ENCODE results near the gene FBXO8.

DNA sequence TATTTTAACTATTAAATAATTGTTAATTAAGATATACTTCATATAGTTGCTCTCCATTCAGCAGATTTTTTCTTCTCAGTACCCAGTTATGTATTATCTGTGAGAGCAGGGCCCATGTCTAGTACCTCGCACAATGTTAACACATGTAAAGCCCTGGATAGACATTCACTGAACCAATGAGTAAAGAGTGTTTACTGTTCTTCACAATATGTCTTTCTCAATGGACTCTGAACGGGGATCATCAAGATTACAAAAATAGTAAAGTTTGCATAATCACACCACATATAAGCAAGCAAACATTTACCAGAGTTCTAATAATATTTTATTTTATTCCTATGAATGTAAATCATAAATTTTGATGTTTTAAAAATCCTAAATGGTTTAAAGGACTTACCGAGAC, 47.1 kb downstream of the FBXO8 start:
- TF ChIP-seq NFYB (CRISPR knock-in tag; conservative IDR thresholded peaks at IDR 0.05; ENCODE audit: low read depth) (no peak), SMAD3 (CRISPR knock-in tag; IDR thresholded peaks at IDR 0.05; ENCODE audit: borderline replicate concordance) (no peak), ESRRA (CRISPR knock-in tag; IDR thresholded peaks at IDR 0.05; ENCODE audit: borderline replicate concordance) (no peak), IRF2 (CRISPR knock-in tag; IDR thresholded peaks at IDR 0.05; ENCODE audit: borderline replicate concordance, low read depth) (no peak), NR3C1 (CRISPR knock-in tag; conservative IDR thresholded peaks at IDR 0.05; ENCODE audit: low read depth) (no peak), RORB (CRISPR knock-in tag; IDR thresholded peaks at IDR 0.05) (no peak), FOXJ3 (CRISPR knock-in tag; IDR thresholded peaks at IDR 0.05; ENCODE audit: borderline replicate concordance) (no peak)
- TF ChIP-seq, protein P1, sequence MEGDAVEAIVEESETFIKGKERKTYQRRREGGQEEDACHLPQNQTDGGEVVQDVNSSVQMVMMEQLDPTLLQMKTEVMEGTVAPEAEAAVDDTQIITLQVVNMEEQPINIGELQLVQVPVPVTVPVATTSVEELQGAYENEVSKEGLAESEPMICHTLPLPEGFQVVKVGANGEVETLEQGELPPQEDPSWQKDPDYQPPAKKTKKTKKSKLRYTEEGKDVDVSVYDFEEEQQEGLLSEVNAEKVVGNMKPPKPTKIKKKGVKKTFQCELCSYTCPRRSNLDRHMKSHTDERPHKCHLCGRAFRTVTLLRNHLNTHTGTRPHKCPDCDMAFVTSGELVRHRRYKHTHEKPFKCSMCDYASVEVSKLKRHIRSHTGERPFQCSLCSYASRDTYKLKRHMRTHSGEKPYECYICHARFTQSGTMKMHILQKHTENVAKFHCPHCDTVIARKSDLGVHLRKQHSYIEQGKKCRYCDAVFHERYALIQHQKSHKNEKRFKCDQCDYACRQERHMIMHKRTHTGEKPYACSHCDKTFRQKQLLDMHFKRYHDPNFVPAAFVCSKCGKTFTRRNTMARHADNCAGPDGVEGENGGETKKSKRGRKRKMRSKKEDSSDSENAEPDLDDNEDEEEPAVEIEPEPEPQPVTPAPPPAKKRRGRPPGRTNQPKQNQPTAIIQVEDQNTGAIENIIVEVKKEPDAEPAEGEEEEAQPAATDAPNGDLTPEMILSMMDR (IDR thresholded peaks at IDR 0.05) = no peak
- TF ChIP-seq, protein P2, sequence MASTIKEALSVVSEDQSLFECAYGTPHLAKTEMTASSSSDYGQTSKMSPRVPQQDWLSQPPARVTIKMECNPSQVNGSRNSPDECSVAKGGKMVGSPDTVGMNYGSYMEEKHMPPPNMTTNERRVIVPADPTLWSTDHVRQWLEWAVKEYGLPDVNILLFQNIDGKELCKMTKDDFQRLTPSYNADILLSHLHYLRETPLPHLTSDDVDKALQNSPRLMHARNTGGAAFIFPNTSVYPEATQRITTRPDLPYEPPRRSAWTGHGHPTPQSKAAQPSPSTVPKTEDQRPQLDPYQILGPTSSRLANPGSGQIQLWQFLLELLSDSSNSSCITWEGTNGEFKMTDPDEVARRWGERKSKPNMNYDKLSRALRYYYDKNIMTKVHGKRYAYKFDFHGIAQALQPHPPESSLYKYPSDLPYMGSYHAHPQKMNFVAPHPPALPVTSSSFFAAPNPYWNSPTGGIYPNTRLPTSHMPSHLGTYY (CRISPR knock-in tag; IDR thresholded peaks at IDR 0.05) = no peak
- TF ChIP-seq, protein P3, sequence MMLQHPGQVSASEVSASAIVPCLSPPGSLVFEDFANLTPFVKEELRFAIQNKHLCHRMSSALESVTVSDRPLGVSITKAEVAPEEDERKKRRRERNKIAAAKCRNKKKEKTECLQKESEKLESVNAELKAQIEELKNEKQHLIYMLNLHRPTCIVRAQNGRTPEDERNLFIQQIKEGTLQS (CRISPR knock-in tag; conservative IDR thresholded peaks at IDR 0.05) = no peak
- TF ChIP-seq, protein P4, sequence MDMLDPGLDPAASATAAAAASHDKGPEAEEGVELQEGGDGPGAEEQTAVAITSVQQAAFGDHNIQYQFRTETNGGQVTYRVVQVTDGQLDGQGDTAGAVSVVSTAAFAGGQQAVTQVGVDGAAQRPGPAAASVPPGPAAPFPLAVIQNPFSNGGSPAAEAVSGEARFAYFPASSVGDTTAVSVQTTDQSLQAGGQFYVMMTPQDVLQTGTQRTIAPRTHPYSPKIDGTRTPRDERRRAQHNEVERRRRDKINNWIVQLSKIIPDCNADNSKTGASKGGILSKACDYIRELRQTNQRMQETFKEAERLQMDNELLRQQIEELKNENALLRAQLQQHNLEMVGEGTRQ (CRISPR knock-in tag; IDR thresholded peaks at IDR 0.05) = no peak
- TF ChIP-seq, protein P5, sequence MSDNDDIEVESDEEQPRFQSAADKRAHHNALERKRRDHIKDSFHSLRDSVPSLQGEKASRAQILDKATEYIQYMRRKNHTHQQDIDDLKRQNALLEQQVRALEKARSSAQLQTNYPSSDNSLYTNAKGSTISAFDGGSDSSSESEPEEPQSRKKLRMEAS (CRISPR knock-in tag; IDR thresholded peaks at IDR 0.05) = no peak

All from WTC11 (cell line).